ENCODE measurements around the gene IRF2BP2. TPM values are rescaled to one million over a fixed set of nuclear protein-coding genes. Genes with fewer than 3 reads are reported as not detected.
A peak's percentile ranks its signal among the peaks of the same experiment; 100 is the strongest.

Gene IRF2BP2
- total and polyA plus RNA-seq, 2 of the 13 experiments (the other 11 are each of a cell fraction or from before 2014, with no cell fraction given) = 140 to 147 TPM

GRCh38 chr1:234607109-234608024, 2.6 kb downstream of the IRF2BP2 start (continued):
- TF ChIP-seq ZNF646 (CRISPR knock-in tag; IDR thresholded peaks at IDR 0.05) (0 out of 2 replicates have a peak, but pooled peaks have one; percentile 9), ZMYM4 (CRISPR knock-in tag; IDR thresholded peaks at IDR 0.05) (peak; percentile 22; the same call in 1 of the 2 replicates), NRL (CRISPR knock-in tag; IDR thresholded peaks at IDR 0.05; ENCODE audit: borderline replicate concordance) (peak; percentile 52; the same call in 1 of the 2 replicates), ZBTB2 (CRISPR knock-in tag; IDR thresholded peaks at IDR 0.05; ENCODE audit: low read depth) (peak; percentile 16; the same call in 1 of the 2 replicates), ZNF678 (CRISPR knock-in tag; IDR thresholded peaks at IDR 0.05) (0 out of 2 replicates have a peak, but pooled peaks have one; percentile 16), HNRNPL (IDR thresholded peaks at IDR 0.05; ENCODE audit: low read depth, low read length) (peak; percentile 94), PAF1 (CRISPR knock-in tag; IDR thresholded peaks at IDR 0.05) (0 out of 2 replicates have a peak, but pooled peaks have one; percentile 46), ZNF407 (CRISPR knock-in tag; IDR thresholded peaks at IDR 0.05; ENCODE audit: not compliant biosample characterization) (peak; percentile 33), ZNF768 (CRISPR knock-in tag; IDR thresholded peaks at IDR 0.05) (peak; percentile 61)

All from HepG2 (cell line).